Erythroblast (primary cell): ENCODE measurements around the gene HS6ST2.

Source experiments
- GATA1 ChIP-seq: IDR thresholded peaks from 2 replicates; pipeline ENCODE4 v1.6.1; 2011; ENCODE audit warnings: low read depth, mild to moderate bottlenecking, control low read depth, low read length, moderate library complexity
- POLR2A ChIP-seq: IDR thresholded peaks from 2 replicates; pipeline ENCODE4 v1.6.1; 2011; ENCODE audit warnings: mild to moderate bottlenecking, low read length

DNA sequence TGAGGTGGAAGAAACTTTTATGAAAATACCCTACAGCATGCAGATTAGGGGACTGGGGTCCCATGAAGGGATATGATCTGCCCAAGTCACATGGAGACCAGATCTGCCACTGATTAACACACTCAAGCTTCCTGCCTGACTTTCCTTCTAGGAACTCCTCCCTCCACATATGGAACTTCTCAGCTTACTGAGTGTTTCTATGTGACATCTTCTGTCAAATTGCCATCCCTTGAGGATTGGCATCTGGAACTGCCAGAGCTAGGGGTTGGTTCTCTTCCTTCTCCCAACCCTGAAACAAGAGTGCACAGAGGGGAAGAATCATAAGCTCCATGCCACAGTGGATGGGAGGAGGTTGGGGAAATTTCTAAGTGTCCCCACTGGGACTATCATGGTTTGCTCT lies 319.0 kb downstream of the HS6ST2 start:
- no peak for TF ChIP-seq POLR2A
- no peak for TF ChIP-seq GATA1
